Trophoblast cell (in vitro differentiated cells and primary cell): ENCODE data around the gene CTNNA3.

ENCODE experiments used
- DNase-seq, 2 donors: peaks; one replicate each; pipeline ENCODE4 v3.0.0-alpha.2; 2016
- H2AFZ ChIP-seq: 2 replicates; pipeline ENCODE4 v1.6.1; 2013; ENCODE audit warnings: low read length, moderate library complexity, mild to moderate bottlenecking; ENCODE audit not compliant: insufficient read depth, poor library complexity
- H2AK5ac ChIP-seq: 2 replicates; pipeline ENCODE4 v1.6.1; 2013; ENCODE audit warnings: mild to moderate bottlenecking, low read length
- H2BK120ac ChIP-seq: 2 replicates; pipeline ENCODE4 v1.6.1; 2013; ENCODE audit warnings: low read length, mild to moderate bottlenecking, moderate library complexity; ENCODE audit not compliant: insufficient read depth, poor library complexity
- H2BK12ac ChIP-seq: 2 replicates; pipeline ENCODE4 v1.6.1; 2013; ENCODE audit warnings: mild to moderate bottlenecking, low read length, moderate library complexity
- H2BK5ac ChIP-seq: 2 replicates; pipeline ENCODE4 v1.6.1; 2013; ENCODE audit warnings: low read length, low read depth, moderate library complexity, mild to moderate bottlenecking; ENCODE audit not compliant: poor library complexity
- H3K14ac ChIP-seq: 2 replicates; pipeline ENCODE4 v1.6.1; 2013; ENCODE audit warnings: mild to moderate bottlenecking, low read length
- H3K18ac ChIP-seq: 2 replicates; pipeline ENCODE4 v1.6.1; 2013; ENCODE audit warnings: mild to moderate bottlenecking, low read length
- H3K23ac ChIP-seq: 2 replicates; pipeline ENCODE4 v1.6.1; 2013; ENCODE audit warnings: low read length
- H3K27ac ChIP-seq: 2 replicates; pipeline ENCODE4 v1.5.1; 2013; ENCODE audit warnings: low read depth, mild to moderate bottlenecking, inconsistent platforms, low read length, moderate library complexity
- H3K27me3 ChIP-seq: 2 replicates; pipeline ENCODE4 v1.6.1; 2013; ENCODE audit warnings: inconsistent platforms, mild to moderate bottlenecking, low read length, moderate library complexity; ENCODE audit not compliant: insufficient read depth
- H3K36me3 ChIP-seq, 2 experiments: 1 replicate in 1 of 2; 2 replicates in 1 of 2; pipeline ENCODE4 v1.6.1; 2013; ENCODE audit warnings: low read length in 2 of 2, mild to moderate bottlenecking in 2 of 2, moderate library complexity in 1 of 2; ENCODE audit not compliant: insufficient read depth in 2 of 2, control insufficient read depth in 1 of 2
- H3K4ac ChIP-seq: 2 replicates; pipeline ENCODE4 v1.6.1; 2013; ENCODE audit warnings: low read depth, mild to moderate bottlenecking, low read length, moderate library complexity
- H3K4me1 ChIP-seq, 2 experiments: 1 replicate in 1 of 2; 2 replicates in 1 of 2; pipeline ENCODE4 v1.6.1; 2013; ENCODE audit warnings: low read length in 2 of 2, mild to moderate bottlenecking in 2 of 2, moderate library complexity in 1 of 2; ENCODE audit not compliant: insufficient read depth in 2 of 2, control insufficient read depth in 1 of 2
- H3K4me2 ChIP-seq: 2 replicates; pipeline ENCODE4 v1.6.1; 2013; ENCODE audit warnings: inconsistent platforms, mild to moderate bottlenecking, low read length, moderate library complexity
- H3K4me3 ChIP-seq: 2 replicates; pipeline ENCODE4 v1.5.1; 2013; ENCODE audit warnings: mild to moderate bottlenecking, low read depth, low read length, inconsistent platforms
- H3K79me1 ChIP-seq: one replicate; pipeline ENCODE4 v1.6.1; 2013; ENCODE audit warnings: low read length
- H3K79me2 ChIP-seq: 2 replicates; pipeline ENCODE4 v1.6.1; 2013; ENCODE audit warnings: low read length, mild to moderate bottlenecking; ENCODE audit not compliant: control insufficient read depth, insufficient read depth, poor library complexity
- H3K9ac ChIP-seq: 2 replicates; pipeline ENCODE4 v1.6.1; 2013; ENCODE audit warnings: mild to moderate bottlenecking, low read length
- H3K9me3 ChIP-seq: 2 replicates; pipeline ENCODE4 v1.6.1; 2013; ENCODE audit warnings: low read depth, mild to moderate bottlenecking, control low read depth, inconsistent platforms, low read length; ENCODE audit not compliant: insufficient read depth
- H4K12ac ChIP-seq: 2 replicates; pipeline ENCODE4 v1.6.1; 2013; ENCODE audit warnings: low read depth, mild to moderate bottlenecking, low read length, moderate library complexity
- H4K8ac ChIP-seq: 2 replicates; pipeline ENCODE4 v1.6.1; 2013; ENCODE audit warnings: low read depth, mild to moderate bottlenecking, low read length, moderate library complexity
- H4K91ac ChIP-seq: one replicate; pipeline ENCODE4 v1.6.1; 2013; ENCODE audit warnings: low read depth, mild to moderate bottlenecking, low read length, moderate library complexity
- WGBS: extraction: QIAGEN DNeasy Blood & Tissue Kit; methylation state at CpG from one replicate; pipeline ENCODE4 v1.1.7; 2013; ENCODE audit warnings: missing lambda C conversion rate; ENCODE audit not compliant: insufficient read length, insufficient coverage; ENCODE audit errors: extremely low coverage; 5-methylcytosine and 5-hydroxymethylcytosine counted together

CTNNA3 gene

GRCh38 chr10:66295602-66296001 is 1400.4 kb downstream of the CTNNA3 start:
- Histone ChIP-seq H3K27me3 (no peaks in the 10 kb centered on the region), H3K79me2 (no peaks in the 10 kb centered on the region), H2AFZ (no peak overlapping the region), H3K27ac (no peak overlapping the region), H3K4me1 (no peaks in the 10 kb centered on the region), H2BK5ac (no peak overlapping the region), H3K9ac (no peak overlapping the region), H3K18ac (no peak overlapping the region), H3K79me1 (no peaks in the 10 kb centered on the region), H3K9me3 (no peaks in the 10 kb centered on the region), H3K4me2 (no peak overlapping the region), H3K36me3 (no peaks in the 10 kb centered on the region), H2AK5ac (no peak overlapping the region), H3K23ac (no peak overlapping the region), H3K14ac (no peak overlapping the region), H3K4me3 (no peak overlapping the region), H2BK12ac (no peak overlapping the region), H4K8ac (no peak overlapping the region), H3K4ac (no peak overlapping the region), H2BK120ac (no peak overlapping the region), H4K91ac (no peak overlapping the region), H4K12ac (no peak overlapping the region)
- no peak for DNase-seq
- no CpG with 5 or more reads among the region's 3 CpGs for WGBS

GRCh38 chr10:66294538-66294937 is 1401.5 kb downstream of the CTNNA3 start:
- Histone ChIP-seq H2BK12ac (no peak overlapping the region), H3K4me1 (no peaks in the 10 kb centered on the region), H3K23ac (no peak overlapping the region), H3K14ac (no peak overlapping the region), H2AK5ac (no peak overlapping the region), H3K27ac (no peak overlapping the region), H3K4ac (no peak overlapping the region), H3K18ac (no peak overlapping the region), H3K79me2 (no peaks in the 10 kb centered on the region), H4K12ac (no peak overlapping the region), H3K4me3 (no peak overlapping the region), H3K4me2 (no peak overlapping the region), H2AFZ (no peak overlapping the region), H3K36me3 (no peaks in the 10 kb centered on the region), H2BK5ac (no peak overlapping the region), H4K91ac (no peak overlapping the region), H3K27me3 (no peaks in the 10 kb centered on the region), H2BK120ac (no peak overlapping the region), H3K79me1 (no peaks in the 10 kb centered on the region), H3K9me3 (no peaks in the 10 kb centered on the region), H4K8ac (no peak overlapping the region), H3K9ac (no peak overlapping the region)
- no CpG with 5 or more reads among the region's 3 CpGs for WGBS
- no peak for DNase-seq

DNA sequence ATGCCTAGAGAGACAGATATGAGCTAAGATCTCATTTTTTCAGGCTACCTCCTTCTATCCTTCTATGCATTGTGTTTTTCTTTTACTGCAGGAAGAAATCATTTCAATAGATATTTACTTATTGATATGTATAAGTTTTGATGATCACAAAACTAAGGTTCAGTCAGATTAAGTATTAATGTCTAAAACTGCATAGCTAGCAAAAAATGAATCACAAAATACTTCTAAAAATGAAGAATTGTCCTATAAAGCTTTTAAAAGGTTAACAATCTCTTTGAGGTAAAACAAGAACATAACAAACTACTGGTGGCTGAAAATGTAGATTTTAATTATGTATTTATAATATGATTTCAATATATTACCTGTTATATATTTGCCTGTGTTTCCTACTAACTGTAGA is 1403.1 kb downstream of the CTNNA3 start:
- Histone ChIP-seq H3K9me3 (no peaks in the 10 kb centered on the region), H2BK5ac (no peak overlapping the region), H3K9ac (no peak overlapping the region), H3K4me2 (no peak overlapping the region), H3K27ac (no peak overlapping the region), H4K12ac (no peak overlapping the region), H3K23ac (no peak overlapping the region), H3K27me3 (no peaks in the 10 kb centered on the region), H3K36me3 (no peaks in the 10 kb centered on the region), H3K18ac (no peak overlapping the region), H2BK12ac (no peak overlapping the region), H3K4me1 (no peaks in the 10 kb centered on the region), H3K79me2 (no peaks in the 10 kb centered on the region), H3K79me1 (no peaks in the 10 kb centered on the region), H4K8ac (no peak overlapping the region), H3K4me3 (no peak overlapping the region), H3K14ac (no peak overlapping the region), H2AFZ (no peak overlapping the region), H3K4ac (no peak overlapping the region), H2AK5ac (no peak overlapping the region), H4K91ac (no peak overlapping the region), H2BK120ac (no peak overlapping the region)
- DNase-seq = no peak

- no CpG with 5 or more reads among the region's 1 CpG for WGBS
- H3K27ac ChIP-seq = no peak overlapping the region
- H3K79me1 ChIP-seq = no peaks in the 10 kb centered on the region
- H3K27me3 ChIP-seq = no peaks in the 10 kb centered on the region
- no peak overlapping the region for H3K14ac ChIP-seq
- no peaks in the 10 kb centered on the region for H3K36me3 ChIP-seq
- H3K4me2 ChIP-seq = no peak overlapping the region
- no peak overlapping the region for H4K91ac ChIP-seq
- H3K9me3 ChIP-seq = no peaks in the 10 kb centered on the region
- no peak overlapping the region for H4K12ac ChIP-seq
- no peak overlapping the region for H2BK120ac ChIP-seq
- no peak overlapping the region for H3K18ac ChIP-seq
- H3K9ac ChIP-seq = no peak overlapping the region
- no peaks in the 10 kb centered on the region for H3K79me2 ChIP-seq
- no peak overlapping the region for H3K23ac ChIP-seq
- no peak overlapping the region for H2BK12ac ChIP-seq
- H3K4ac ChIP-seq = no peak overlapping the region
- no peak overlapping the region for H2BK5ac ChIP-seq
- DNase-seq = no peak
- no peak overlapping the region for H2AFZ ChIP-seq
- H3K4me1 ChIP-seq = no peaks in the 10 kb centered on the region
- no peak overlapping the region for H4K8ac ChIP-seq
- H2AK5ac ChIP-seq = no peak overlapping the region
- no peak overlapping the region for H3K4me3 ChIP-seq
Measured at GRCh38 chr10:66292456-66292855, 1403.5 kb downstream of the CTNNA3 start.

DNA sequence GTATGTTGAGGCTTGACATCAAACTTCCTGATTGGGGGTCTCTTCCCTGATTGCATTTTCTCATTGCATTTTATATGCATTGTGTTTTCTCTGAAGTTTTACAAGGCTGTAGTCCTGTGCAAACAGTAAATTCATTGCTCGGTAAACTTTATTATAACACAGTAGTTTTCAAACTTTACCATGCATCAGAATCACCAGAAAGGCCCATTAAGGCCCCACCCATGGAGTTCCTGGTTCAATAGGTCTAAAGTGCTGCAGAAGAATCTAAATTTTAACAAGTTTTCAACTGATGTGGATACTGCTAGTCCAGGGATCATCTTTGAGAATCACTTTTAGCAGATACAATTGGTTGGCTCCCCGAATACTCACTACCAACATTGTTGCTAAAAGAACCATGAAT is 1404.9 kb downstream of the CTNNA3 start:
- Histone ChIP-seq H3K36me3 (no peaks in the 10 kb centered on the region), H2AFZ (no peak overlapping the region), H2BK120ac (no peak overlapping the region), H3K18ac (no peak overlapping the region), H4K12ac (no peak overlapping the region), H2BK5ac (no peak overlapping the region), H2AK5ac (no peak overlapping the region), H3K23ac (no peak overlapping the region), H2BK12ac (no peak overlapping the region), H3K79me2 (no peaks in the 10 kb centered on the region), H3K27me3 (no peaks in the 10 kb centered on the region), H4K91ac (no peak overlapping the region), H3K4me3 (no peak overlapping the region), H3K79me1 (no peaks in the 10 kb centered on the region), H3K4me2 (no peak overlapping the region), H3K9ac (no peak overlapping the region), H4K8ac (no peak overlapping the region), H3K4me1 (no peaks in the 10 kb centered on the region), H3K4ac (no peak overlapping the region), H3K14ac (no peak overlapping the region), H3K27ac (no peak overlapping the region), H3K9me3 (no peaks in the 10 kb centered on the region)
- no peak for DNase-seq
- no CpG with 5 or more reads among the region's 2 CpGs for WGBS
